Measurements from ENCODE around the gene ZNF710.

- TF ChIP-seq CTCF (IDR thresholded peaks at IDR 0.05; ENCODE audit: insufficient read depth, low read length) (no peak), POLR2AphosphoS5 (IDR thresholded peaks at IDR 0.05; ENCODE audit: low read depth) (no peak), GABPA (IDR thresholded peaks at IDR 0.05; ENCODE audit: low read depth) (no peak), SPI1 (IDR thresholded peaks at IDR 0.05; ENCODE audit: borderline replicate concordance, low read depth) (no peak)
These were observed 112.0 kb downstream of the ZNF710 start for GRCh38 chr15:90113166-90113565.

Measured in HL-60 (cell line).